Right lung (tissue), 10 donors: Measurements from ENCODE around the gene MEX3C. TPM values are rescaled to one million over a fixed set of nuclear protein-coding genes. Genes with fewer than 3 reads are reported as not detected.
A peak's percentile ranks its signal among the peaks of the same experiment; 100 is the strongest.

Source experiments
- DNase-seq, 2 donors: peaks; one replicate each; pipeline ENCODE4 v3.0.0-alpha.2; 2013
- long read RNA-seq, 8 donors: transcript quantifications; one replicate each; lab custom pipeline, GENCODE V29; 2026
- polyA plus RNA-seq, 5 donors: library from polyadenylated mRNA; unstranded; fragments of 120-200 nt; gene quantifications; one replicate each; pipeline versions ENCODE4 v1.2.1 to v1.2.3, GENCODE V29; 2013; ENCODE audit warnings: inconsistent platforms in 1 of 5, low replicate concordance in 1 of 5; ENCODE audit not compliant: insufficient read length in 5 of 5, insufficient read depth in 1 of 5

MEX3C gene
- 10 to 100 TPM; 51.9 to 78.2 (median 69.8) TPM for polyA plus RNA-seq
- long read RNA-seq, donor 1, transcript MEX3C-201 (2 exons, 3,781 nt): major isoform, 25 of 27 reads
- long read RNA-seq, donor 1, partial matches to known transcripts: 0 of 27 reads
- long read RNA-seq, donor 1, other reads (novel, unspliced or antisense): 0 of 27 reads
- long read RNA-seq, donor 2, partial matches to known transcripts: 0 of 5 reads
- long read RNA-seq, donor 2, other reads (novel, unspliced or antisense): 0 of 5 reads
- long read RNA-seq, donor 3, transcript MEX3C-201 (2 exons, 3,781 nt): major isoform, 14 of 14 reads
- long read RNA-seq, donor 3, partial matches to known transcripts: 0 of 14 reads
- long read RNA-seq, donor 3, other reads (novel, unspliced or antisense): 0 of 14 reads
- long read RNA-seq, donor 4, transcript MEX3C-201 (2 exons, 3,781 nt): major isoform, 18 of 19 reads
- long read RNA-seq, donor 4, partial matches to known transcripts: 0 of 19 reads
- long read RNA-seq, donor 4, other reads (novel, unspliced or antisense): 0 of 19 reads
- long read RNA-seq, donor 5, transcript MEX3C-201 (2 exons, 3,781 nt): major isoform, 24 of 26 reads
- long read RNA-seq, donor 5, partial matches to known transcripts: 0 of 26 reads
- long read RNA-seq, donor 5, other reads (novel, unspliced or antisense): 0 of 26 reads
- long read RNA-seq, donor 6, transcript MEX3C-201 (2 exons, 3,781 nt): major isoform, 22 of 25 reads
- long read RNA-seq, donor 6, partial matches to known transcripts: 0 of 25 reads
- long read RNA-seq, donor 6, other reads (novel, unspliced or antisense): 0 of 25 reads
- long read RNA-seq, donor 7, transcript MEX3C-201 (2 exons, 3,781 nt): major isoform, 19 of 19 reads
- long read RNA-seq, donor 7, partial matches to known transcripts: 0 of 19 reads
- long read RNA-seq, donor 7, other reads (novel, unspliced or antisense): 0 of 19 reads
- long read RNA-seq, donor 8, partial matches to known transcripts: 0 of 4 reads
- long read RNA-seq, donor 8, other reads (novel, unspliced or antisense): 0 of 4 reads

DNA sequence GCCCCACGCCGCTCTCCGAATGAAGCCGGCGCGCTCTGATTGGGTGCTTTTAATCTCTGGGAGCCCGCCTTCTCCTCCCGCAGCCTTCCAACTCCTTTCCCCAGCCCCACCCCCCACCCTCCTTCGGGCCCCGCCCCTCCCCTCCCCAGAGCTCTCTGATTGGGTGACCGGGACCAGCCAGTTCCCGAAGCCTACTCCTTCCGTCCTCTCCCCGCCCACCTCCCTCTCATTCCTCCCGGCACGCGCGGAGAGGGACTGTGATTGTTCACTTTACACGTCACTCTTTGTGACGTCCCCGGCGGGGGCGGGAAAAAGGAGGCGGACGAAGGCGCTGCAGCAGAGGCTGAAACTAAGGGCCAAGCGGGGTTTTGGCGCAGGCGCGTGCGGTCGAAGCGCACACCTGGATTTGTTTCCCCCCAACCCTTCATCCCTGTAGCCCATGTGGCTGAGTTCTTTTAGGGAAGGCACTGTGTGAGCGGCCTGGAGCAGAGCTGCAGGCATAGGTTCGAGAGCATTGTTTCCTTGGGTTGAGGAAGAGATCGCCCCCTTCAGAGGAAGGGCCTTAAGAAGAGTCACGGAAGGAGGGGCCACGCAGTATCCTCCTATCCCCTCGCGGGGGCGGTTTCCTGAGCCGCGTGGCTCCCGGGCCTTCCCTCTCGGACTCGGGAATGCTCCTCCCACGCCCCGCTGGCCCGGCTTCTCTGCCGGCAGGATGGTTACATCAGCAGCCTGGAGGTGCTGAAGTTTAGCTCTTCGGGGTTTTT lies at the start of gene MEX3C:
TSS of gene MEX3C (minus strand) at position 21 of the 764 bp plus-strand sequence. CDS start 361 bp downstream, outside the sequence.
- peak; percentile 100 for DNase-seq

DNA sequence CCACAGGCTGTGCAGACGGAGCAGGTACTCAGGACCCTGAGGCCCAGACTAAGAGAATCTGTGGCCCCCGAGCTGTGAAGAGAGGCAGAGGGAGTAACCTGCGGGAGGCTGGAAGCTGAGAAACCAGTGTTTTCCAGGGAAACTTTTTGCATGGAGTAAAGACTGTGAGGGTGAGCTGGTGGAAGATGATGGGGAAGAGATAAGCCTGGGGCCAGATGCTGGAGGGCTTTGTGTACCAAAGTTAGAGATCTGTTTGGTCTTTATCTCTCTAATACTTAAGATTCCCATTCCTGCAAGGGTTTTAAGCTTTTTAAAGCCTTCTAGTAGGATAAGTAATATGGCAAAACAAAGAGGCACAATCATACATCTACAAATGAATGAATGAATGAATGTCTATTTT lies 43.7 kb upstream of the MEX3C start:
- DNase-seq: no peak

DNA sequence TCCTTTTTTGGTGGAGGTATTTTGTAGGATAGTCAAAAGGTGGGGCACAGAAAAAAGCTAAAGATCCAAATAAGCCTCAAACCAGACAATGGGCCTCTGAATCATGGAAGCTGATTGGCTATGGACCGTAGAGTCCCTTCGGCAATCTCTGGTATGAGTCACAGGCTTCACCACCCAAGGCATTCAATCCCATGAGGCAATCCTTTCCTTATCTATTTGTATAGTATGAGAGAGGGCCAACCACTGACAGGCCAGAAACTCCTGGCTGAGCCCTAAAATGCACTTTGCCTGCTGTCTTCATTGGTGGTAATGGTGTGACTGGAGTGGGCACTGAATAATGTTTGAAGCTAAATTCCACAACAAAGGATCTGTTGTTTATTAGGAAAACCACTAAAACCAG lies 38.7 kb upstream of the MEX3C start:
- DNase-seq: no peak

DNA sequence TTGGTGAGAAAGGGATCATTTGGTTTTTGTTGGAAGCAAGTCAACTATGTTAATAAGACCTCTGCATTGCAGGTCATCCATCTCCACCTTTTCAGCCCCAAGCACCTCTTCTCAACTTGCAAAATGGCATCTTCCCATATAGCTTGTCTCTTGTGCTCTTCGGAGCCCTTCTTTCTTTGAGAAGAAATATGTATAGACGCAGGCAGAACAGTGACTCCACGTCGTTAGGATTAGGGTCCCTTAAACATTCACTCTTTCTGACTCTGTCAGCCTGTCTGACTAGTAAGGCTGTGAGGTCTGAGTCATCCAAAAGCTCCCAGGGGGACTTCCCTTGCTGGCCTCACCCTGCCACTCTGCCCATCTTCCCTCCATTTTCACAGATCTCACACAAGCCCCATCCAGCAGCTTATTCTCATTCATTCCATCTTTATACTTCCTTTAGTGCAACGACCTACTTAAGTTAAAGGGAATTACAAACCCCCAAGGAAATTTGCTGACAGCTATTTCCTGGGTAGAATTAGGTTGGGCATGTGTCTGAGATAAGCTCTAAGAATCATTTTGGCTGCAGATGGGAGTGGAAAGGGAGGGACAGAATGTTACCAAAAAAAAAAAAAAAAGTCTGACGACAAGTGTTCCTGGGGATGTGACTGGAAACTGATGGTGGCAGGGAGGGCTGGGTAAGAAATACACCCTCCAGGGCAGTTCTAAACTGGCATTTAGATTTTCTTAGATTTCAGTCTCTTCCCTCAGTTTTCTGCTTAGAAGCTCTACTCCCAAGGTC lies 37.7 kb upstream of the MEX3C start:
- DNase-seq: no peak

DNA sequence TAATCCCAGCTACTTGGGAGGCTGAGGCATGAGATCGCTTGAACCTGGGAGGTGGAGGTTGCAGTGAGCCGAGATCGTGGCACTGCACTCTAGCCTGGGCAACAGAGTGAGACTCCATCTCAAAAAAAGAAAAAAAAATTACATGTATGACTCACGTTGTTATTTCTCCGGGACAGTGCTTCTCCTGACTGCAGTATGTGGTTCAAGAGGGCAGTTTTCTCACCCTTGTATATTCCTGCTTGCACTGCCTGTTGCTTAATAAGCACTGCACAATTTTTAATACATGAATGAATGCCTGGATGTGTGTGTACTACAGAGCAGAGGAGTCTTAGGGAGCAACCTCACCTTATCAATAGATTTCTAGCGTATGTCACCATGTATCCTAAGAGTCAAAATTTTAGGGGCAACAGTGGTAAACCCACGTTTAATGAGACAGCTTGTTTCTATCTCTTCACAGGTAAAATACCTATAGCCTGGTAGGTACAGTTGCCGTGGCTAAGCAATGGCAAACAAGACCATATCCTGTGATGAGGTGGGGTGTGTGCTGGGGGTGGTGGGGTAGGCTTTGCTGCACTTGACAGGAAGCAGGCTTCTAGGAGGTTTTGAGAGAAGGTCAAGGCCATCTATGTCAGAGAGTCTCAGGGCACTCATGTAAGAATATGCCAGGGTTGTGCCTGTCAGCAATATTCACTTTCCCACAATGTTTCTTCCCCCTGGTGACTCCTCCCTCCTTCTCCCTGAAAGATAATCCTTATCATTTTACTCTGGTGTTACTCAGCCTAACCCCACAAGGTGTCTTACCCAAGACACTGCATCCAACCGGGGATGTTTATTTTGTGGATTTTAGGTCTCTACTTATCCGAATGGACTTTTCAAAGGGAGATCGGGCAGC lies 36.9 kb upstream of the MEX3C start:
- no peak for DNase-seq

DNA sequence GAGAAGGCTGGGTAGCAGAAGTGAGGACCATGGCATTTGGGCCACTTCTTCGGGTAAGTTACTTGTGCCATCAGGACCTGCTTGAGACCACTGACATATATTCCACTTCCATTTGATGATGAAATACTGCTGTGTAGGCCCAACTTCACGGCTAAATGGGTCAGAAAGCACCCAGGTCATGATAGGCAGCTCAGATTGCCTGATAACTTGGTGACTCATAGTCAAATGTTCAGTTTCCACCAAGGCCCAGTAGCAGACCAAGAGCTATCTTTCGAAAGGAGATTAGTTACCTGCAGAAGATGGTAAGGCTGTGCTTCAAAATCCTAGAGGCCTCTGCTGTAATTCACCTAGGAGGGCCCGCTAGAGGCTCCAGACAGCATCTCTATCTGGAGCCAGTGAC lies 31.8 kb upstream of the MEX3C start:
- no peak for DNase-seq

DNA sequence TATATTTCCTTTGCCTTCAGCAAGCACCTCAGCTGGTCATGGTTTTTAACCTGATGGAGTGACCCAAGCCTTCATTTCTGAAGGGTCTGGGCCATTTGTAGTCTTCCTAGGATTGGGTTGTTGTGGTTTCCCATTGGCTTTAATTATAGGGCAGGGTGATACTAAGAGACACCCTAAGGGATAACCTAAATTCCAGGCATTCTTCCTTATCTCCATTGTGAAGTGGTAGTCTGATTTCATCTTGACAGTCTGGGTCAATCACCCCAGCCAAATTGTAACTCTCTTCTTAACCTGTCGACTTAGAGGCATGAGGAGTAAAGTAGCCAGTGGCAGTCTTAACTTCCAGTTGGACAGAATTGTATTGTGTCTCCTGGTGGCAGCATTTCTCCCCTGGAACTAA lies 30.2 kb upstream of the MEX3C start:
- DNase-seq: no peak

DNA sequence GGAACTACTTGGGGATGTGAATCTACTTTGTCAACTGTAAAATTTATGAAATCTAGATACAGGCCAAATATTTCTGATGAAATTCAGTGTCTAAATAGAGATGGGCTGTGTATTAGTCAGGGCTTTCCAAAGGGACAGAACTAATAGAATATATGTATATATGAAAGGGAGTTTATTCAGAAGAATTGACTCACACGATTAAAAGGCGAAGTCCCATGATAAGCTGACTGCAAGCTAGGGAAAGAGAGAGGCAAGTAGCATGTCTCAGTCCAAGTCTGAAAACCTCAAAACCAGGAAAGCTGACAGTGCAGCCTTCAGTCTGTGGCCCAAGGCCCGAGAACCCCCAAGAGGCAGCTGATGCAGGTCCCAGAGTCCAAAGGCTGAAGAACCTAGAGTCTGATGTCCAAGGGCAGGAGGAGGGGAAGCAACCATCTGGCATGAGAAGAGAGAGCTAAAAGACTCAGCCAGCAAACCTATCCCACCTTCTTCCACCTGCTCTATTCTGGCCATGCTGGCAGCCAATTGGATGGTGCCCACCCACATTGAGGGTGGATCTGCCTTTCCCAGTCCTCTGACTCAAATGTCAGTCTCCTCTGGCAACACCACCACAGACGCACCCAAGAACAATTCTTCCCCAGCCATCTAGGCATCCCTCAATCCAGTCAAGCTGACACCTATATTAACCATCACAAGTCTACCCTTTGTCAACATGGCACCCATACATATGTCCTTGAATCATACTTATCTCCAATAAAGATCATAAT lies 29.3 kb upstream of the MEX3C start:
- no peak for DNase-seq

DNA sequence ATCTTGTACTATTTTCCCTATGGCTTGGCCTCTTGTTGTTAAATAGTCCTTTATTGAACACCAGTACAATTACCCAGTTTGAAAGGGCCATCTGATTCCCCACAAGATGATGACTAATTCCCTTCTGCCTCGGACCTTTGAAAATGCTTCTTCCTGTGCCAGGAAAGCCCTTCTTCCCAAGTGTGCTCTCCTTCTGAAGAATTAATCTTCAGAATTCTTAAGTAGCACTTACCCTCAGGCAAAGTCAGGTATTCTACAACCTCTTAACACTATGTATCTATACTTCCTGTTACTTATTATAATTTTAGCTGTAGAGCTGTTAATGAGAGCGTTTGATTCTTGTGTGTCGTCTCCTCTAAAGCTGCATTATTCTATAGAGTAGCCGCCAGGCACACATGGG lies 28.6 kb upstream of the MEX3C start:
- no peak for DNase-seq

DNA sequence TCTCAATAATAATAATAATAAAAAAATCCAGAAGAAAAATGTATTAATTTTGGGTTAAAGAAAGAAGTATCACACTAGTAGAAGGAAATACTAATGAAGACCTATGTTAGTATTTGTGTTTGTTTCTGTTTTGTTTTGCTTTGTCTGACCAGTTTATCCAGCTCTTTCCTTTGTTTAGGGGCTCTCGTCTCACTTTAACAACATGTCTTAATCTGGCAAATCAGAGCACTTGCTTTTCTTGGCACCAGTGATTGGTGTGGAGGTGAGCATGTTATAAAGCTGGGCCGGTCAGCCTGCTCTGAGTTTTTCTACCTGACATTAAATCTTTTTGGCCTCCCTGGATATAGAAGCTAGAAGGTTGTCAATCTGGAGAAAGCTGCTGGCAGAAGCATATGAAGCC lies 15.1 kb upstream of the MEX3C start:
- DNase-seq: no peak

DNA sequence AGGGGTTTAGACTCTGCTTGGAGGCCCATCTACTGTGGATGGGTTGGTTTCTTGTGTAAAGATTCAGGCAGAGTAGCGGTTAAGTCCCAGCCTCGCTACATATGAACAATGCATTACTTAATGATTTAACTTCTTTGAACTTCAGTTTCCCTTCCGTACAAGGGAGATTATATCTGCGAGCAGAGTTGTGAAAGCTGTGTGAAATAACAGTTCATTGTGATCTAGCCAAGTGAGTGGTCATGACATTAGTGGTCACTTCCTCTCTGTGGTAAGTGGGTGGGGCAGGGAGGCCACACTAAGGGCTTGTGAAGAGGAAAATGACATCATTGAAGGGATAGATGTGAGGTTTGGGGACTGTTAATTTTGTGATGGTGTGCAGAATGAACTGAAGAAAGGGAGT lies 14.1 kb upstream of the MEX3C start:
- DNase-seq: no peak

DNA sequence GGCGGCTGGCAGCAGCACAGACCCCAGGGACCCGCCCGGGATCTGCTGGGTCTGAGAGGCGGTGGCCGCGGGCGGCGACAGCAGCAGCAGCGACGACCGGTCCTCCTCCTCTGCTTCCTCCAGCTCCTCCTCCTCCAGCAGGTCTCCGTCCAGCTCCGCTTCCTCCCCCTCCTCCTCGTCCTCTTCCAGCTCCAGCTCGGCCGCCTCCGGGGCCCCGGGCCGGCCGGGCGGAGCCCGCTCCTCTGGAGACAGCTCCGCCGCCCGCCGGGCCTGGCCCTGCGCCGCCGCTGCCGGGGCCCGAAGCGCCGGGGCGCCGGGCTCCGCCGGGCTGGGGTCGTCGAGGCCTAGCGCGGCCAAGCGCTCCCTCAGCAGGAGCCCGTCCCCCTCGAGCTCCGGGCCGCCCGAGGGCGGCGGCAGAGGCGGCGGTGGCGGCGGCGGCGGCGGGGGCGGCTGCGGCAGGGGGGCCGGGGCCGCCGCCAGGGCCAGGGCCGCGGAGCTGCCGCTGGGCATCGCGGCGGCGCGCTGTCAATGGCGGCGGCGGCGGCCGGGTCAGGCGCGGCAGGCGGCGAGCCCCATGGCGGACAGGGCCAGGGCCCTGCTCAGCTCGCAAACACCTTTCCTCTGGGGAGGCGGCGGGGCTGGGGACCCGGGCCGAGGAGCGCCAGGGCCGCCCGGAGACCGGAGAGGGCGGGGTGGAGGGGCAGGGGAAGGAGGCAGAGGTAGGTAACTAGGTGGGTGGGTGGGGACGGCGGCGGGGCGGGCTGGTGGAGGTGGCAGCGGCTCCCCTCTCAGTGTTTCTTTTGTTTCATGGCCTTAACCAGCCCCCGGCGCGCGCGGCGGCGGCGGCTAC lies 445 bp downstream of the MEX3C start:
- peak; percentile 52 to 57 for DNase-seq

DNA sequence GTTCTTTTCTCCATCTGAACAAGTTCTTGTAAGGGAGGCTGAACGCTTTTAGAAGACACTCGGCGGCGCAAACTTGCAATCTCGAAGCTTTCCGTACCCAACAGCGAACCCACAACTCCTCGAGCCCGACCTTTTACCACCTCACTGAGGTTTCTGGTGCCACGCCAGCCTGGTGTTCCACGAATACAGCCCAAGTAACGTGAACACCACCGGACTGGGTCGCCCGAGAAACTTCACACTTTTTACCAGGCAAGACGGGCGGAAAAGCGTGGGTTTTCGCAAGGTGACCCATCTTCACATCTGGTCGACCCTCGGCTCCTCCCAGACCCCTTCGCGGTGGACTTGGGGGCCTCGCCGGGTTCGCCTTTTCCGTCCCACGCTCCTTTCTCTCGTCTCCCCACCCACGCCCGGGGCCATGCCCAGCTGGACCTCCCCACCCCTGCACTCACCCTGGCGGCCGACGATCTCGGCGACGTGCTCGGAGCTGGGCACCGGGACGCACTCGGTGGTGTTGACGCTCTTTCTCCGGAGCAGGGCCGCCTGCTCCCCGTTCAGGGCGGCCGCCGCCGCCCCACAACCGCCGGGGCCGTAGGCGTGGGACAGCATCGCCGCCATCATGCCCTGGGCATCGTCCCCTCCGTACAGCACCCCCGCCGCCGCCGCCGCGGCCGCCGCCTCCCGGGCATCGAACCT lies 1.2 kb downstream of the MEX3C start:
- peak in 1 of 2 donors; percentile 28 for DNase-seq

DNA sequence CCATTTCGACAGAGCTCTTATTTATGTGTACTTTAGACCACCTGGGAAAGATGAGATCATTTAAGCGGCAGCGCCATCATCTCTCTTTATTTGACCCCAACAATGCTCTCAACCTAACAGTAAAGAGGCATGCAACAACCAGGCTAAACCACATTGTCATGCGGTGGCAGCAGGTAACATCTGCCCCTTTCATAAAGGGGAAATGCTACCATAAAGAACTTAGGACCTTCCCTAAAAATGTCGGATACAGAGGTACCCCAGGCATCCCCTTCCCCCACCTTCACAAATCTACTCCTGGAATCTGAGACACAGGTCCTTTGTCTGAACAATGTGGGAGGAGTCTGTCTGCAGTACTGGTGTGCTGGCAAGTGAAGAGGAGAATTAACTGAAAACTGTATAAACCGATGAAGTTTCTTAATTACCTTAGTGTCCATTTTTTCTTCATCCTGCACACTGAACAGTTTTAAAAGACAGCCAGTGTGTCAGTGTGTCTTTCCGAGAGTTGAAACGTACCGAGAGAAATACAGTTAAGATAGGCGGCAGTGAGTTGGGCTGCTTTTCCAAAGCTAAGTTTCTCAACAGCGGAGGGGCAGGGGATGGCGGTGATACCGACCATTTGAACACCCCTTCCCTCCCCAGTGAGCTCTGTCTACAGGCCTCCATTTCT lies 1.9 kb downstream of the MEX3C start:
- DNase-seq: peak; percentile 35 to 56

DNA sequence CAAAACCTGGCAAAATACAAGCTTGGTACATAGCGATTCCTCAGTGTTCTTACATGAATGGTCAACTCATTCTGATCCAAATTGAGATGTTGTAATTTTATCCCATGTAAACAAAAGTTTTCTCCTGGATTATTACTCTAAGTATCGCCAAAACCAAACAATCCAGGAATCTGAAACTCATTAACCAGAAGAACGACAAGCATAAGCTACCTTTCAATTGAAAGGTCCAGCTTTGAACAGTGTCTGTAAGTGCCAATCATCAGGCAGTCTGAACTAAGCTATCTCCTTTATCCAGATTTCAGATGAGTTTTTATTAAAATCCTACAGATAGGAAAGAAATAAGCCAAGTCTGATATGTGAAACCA lies 2.4 kb downstream of the MEX3C start:
- DNase-seq: no peak

DNA sequence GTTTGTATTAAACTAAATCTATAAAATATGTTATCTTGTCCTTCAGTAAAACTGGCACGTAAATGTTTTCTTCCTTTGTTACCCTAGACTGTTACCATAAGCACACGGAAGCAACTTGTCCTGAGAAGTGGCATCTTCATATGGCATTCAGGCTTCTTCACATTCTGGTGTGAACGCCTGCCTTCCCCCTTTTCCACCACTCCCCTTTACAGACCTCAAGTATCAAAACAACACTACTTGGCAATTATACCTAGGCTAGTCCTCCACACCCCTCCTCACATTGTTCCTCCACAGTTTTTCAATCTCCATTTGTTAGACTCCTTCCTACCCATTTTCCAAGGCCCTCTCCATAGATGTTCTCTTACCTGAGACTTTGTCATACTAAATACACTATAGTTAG lies 2.9 kb downstream of the MEX3C start:
- no peak for DNase-seq
